HEK293T (cell line): ENCODE data around the gene RAB6B.

Experiments
- ELF4 ChIP-seq: fragments of 450-650 bp; IDR thresholded peaks from 2 replicates; pipeline ENCODE4 v1.6.1; 2017; ENCODE audit warnings: antibody characterized with exemption
- ZNF384 ChIP-seq: fragments of 450-650 bp; IDR thresholded peaks from 2 replicates; pipeline ENCODE4 v1.6.1; 2016

GRCh38 chr3:133835961-133836360 lies 59.7 kb downstream of the RAB6B start:
- TF ChIP-seq ELF4 (no peak), ZNF384 (no peak)
